GM06990 (cell line): ENCODE data around the gene AKR1C4.
"Not testable (repeated sequence)": the region's sequence is repeated elsewhere in the genome, so short reads cannot be mapped to it uniquely, and the experiment has no call there.

Source experiments
- DNase-seq: peaks from one replicate; pipeline ENCODE4 v3.0.0-alpha.2; 2011; ENCODE audit not compliant: insufficient read length; ENCODE audit errors: extremely low read depth
- H3K27me3 ChIP-seq: replicated peaks from 2 replicates; pipeline ENCODE4 v1.6.0; 2011; ENCODE audit warnings: low read length; ENCODE audit not compliant: control insufficient read depth, insufficient read depth
- H3K36me3 ChIP-seq: 2 replicates; pipeline ENCODE4 v1.5.1; 2011; ENCODE audit warnings: low read length; ENCODE audit not compliant: control insufficient read depth, insufficient read depth
- H3K4me3 ChIP-seq: replicated peaks from 2 replicates; pipeline ENCODE4 v1.5.1; 2011; ENCODE audit warnings: low read depth, mild to moderate bottlenecking, control low read depth, low read length
- CTCF ChIP-seq: IDR thresholded peaks from 2 replicates; pipeline ENCODE4 v1.5.1; 2011; ENCODE audit warnings: low read length, control low read depth, mild to moderate bottlenecking, inconsistent platforms; ENCODE audit not compliant: insufficient read depth, poor library complexity, severe bottlenecking

The AKR1C4 gene

GRCh38 chr10:5188358-5188757, 8.3 kb upstream of the AKR1C4 start:
- no peak for DNase-seq
- H3K27me3 ChIP-seq = no peaks in the 10 kb centered on the region
- no peaks in the 10 kb centered on the region for H3K36me3 ChIP-seq
- no peak overlapping the region for H3K4me3 ChIP-seq
- no peak for TF ChIP-seq CTCF

GRCh38 chr10:5194431-5194830, 2.2 kb upstream of the AKR1C4 start:
- no peak overlapping the region for H3K4me3 ChIP-seq
- TF ChIP-seq CTCF = no peak
- no peak for DNase-seq
- no peaks in the 10 kb centered on the region for H3K27me3 ChIP-seq
- H3K36me3 ChIP-seq = no peaks in the 10 kb centered on the region

- no peaks in the 10 kb centered on the region for H3K27me3 ChIP-seq
- H3K36me3 ChIP-seq = no peaks in the 10 kb centered on the region
- no peak overlapping the region for H3K4me3 ChIP-seq
- DNase-seq = no peak
- no peak for TF ChIP-seq CTCF
Observed at GRCh38 chr10:5195727-5196374, 786 bp upstream of the AKR1C4 start.

- no peak for TF ChIP-seq CTCF
- Histone ChIP-seq H3K4me3 (no peak overlapping the region), H3K27me3 (no peaks in the 10 kb centered on the region), H3K36me3 (no peaks in the 10 kb centered on the region)
- DNase-seq = no peak
Observed at GRCh38 chr10:5198386-5198785, 1.7 kb downstream of the AKR1C4 start.

- TF ChIP-seq CTCF = no peak
- DNase-seq = no peak
- H3K36me3 ChIP-seq = no peaks in the 10 kb centered on the region
- no peak overlapping the region for H3K4me3 ChIP-seq
- no peaks in the 10 kb centered on the region for H3K27me3 ChIP-seq
Observed at GRCh38 chr10:5199398-5199797, 2.8 kb downstream of the AKR1C4 start.

GRCh38 chr10:5206799-5207198, 10.2 kb downstream of the AKR1C4 start:
- Histone ChIP-seq H3K4me3 (no peak overlapping the region), H3K36me3 (no peaks in the 10 kb centered on the region), H3K27me3 (no peaks in the 10 kb centered on the region)
- no peak for TF ChIP-seq CTCF
- DNase-seq = no peak

- not testable (repeated sequence) for H3K4me3 ChIP-seq, DNase-seq, H3K27me3 ChIP-seq, H3K36me3 ChIP-seq
Observed at GRCh38 chr10:5209776-5210175, 13.1 kb downstream of the AKR1C4 start.
